ENCODE data around the gene DNAAF1.

Gene DNAAF1

DNA sequence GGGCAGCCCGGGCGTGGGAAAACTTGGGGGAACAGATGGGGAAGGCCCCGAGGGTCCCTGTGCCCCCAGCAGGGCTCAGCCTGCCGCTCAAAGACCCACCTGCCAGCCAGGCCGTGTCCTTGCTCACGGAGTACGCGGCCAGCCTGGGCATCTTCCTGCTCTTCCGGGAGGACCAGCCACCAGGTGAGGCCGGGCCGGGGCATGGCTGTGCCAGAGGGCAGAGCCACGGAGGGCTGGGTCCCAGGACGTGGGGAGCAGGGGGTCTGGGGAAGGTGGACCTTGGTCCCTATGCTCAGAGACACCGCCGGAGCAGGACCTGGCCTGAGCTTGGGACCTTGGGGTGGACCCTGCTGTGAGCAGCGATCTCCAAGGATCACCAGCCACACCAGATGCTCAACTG is 46.4 kb downstream of the DNAAF1 start:
- H3K79me2 ChIP-seq (ENCODE audit: control insufficient read depth, low read length), result peaks cover 7% of the 10 kb centered on the region
- TF ChIP-seq, protein P1, sequence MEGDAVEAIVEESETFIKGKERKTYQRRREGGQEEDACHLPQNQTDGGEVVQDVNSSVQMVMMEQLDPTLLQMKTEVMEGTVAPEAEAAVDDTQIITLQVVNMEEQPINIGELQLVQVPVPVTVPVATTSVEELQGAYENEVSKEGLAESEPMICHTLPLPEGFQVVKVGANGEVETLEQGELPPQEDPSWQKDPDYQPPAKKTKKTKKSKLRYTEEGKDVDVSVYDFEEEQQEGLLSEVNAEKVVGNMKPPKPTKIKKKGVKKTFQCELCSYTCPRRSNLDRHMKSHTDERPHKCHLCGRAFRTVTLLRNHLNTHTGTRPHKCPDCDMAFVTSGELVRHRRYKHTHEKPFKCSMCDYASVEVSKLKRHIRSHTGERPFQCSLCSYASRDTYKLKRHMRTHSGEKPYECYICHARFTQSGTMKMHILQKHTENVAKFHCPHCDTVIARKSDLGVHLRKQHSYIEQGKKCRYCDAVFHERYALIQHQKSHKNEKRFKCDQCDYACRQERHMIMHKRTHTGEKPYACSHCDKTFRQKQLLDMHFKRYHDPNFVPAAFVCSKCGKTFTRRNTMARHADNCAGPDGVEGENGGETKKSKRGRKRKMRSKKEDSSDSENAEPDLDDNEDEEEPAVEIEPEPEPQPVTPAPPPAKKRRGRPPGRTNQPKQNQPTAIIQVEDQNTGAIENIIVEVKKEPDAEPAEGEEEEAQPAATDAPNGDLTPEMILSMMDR (IDR thresholded peaks at IDR 0.05; ENCODE audit: low read depth, low read length, poor library complexity, severe bottlenecking), result no peak
- no peak for TF ChIP-seq EZH2phosphoT487 (IDR thresholded peaks at IDR 0.05; ENCODE audit: borderline replicate concordance, low read length)
- no peak overlapping the region for H3K4me2 ChIP-seq (ENCODE audit: low read length)
- H4K20me1 ChIP-seq (ENCODE audit: control insufficient read depth, insufficient read depth, low read depth, low read length), result no peaks in the 10 kb centered on the region
- H3K9me3 ChIP-seq (ENCODE audit: control insufficient read depth, insufficient read depth, low read length), result no peaks in the 10 kb centered on the region
- no peaks in the 10 kb centered on the region for H3K9me2 ChIP-seq (replicated peaks; ENCODE audit: control insufficient read depth, low read length)
- no peaks in the 10 kb centered on the region for H3K27me3 ChIP-seq (ENCODE audit: control insufficient read depth, low read length)
- H3K27ac ChIP-seq (ENCODE audit: low read depth, low read length), result no peak overlapping the region
- H3F3A ChIP-seq (ENCODE audit: control insufficient read depth, insufficient read depth), result no peaks in the 10 kb centered on the region
- no peaks in the 10 kb centered on the region; the same call in 1 of the 2 replicates for H3K36me3 ChIP-seq (ENCODE audit: control insufficient read depth, low read length)
- H3K4me3 ChIP-seq (ENCODE audit: low read length), result no peak overlapping the region
- H3K4me1 ChIP-seq (ENCODE audit: control insufficient read depth, low read length), result peaks cover 24% of the 10 kb centered on the region

DNA sequence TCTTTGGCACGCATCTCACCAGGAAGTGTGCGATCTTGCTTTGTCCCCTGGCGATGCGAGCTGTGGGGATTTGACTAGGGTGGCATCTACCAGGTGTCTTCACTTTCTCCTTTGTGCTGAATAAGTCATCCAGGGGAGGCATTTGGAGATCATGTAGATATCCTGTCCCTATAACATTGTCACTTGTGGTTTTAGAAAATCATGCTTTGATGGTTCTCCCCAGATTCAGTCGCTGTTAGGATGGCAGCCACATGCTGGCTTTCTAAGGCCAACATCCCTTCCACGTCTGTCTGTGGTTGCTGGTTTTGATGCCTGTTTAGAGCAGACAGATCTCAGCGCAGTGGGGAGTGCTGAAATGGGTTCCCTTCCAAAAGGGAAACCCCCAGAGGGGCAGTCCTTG is 48.4 kb downstream of the DNAAF1 start:
- Histone ChIP-seq H4K20me1 (ENCODE audit: control insufficient read depth, insufficient read depth, low read depth, low read length) (no peaks in the 10 kb centered on the region), H3F3A (ENCODE audit: control insufficient read depth, insufficient read depth) (no peaks in the 10 kb centered on the region), H3K4me3 (ENCODE audit: low read length) (peak overlapping the region; percentile 64), H3K27ac (ENCODE audit: low read depth, low read length) (no peak overlapping the region), H3K79me2 (ENCODE audit: control insufficient read depth, low read length) (no peaks in the 10 kb centered on the region), H3K4me2 (ENCODE audit: low read length) (peak overlapping the region; percentile 62), H3K27me3 (ENCODE audit: control insufficient read depth, low read length) (no peaks in the 10 kb centered on the region), H3K36me3 (ENCODE audit: control insufficient read depth, low read length) (no peaks in the 10 kb centered on the region), H3K9me2 (replicated peaks; ENCODE audit: control insufficient read depth, low read length) (no peaks in the 10 kb centered on the region), H3K4me1 (ENCODE audit: control insufficient read depth, low read length) (peaks cover 20% of the 10 kb centered on the region), H3K9me3 (ENCODE audit: control insufficient read depth, insufficient read depth, low read length) (no peaks in the 10 kb centered on the region)
- TF ChIP-seq, protein P1 (IDR thresholded peaks at IDR 0.05; ENCODE audit: low read depth, low read length, poor library complexity, severe bottlenecking), result no peak
- TF ChIP-seq EZH2phosphoT487 (IDR thresholded peaks at IDR 0.05; ENCODE audit: borderline replicate concordance, low read length), result no peak

DNA sequence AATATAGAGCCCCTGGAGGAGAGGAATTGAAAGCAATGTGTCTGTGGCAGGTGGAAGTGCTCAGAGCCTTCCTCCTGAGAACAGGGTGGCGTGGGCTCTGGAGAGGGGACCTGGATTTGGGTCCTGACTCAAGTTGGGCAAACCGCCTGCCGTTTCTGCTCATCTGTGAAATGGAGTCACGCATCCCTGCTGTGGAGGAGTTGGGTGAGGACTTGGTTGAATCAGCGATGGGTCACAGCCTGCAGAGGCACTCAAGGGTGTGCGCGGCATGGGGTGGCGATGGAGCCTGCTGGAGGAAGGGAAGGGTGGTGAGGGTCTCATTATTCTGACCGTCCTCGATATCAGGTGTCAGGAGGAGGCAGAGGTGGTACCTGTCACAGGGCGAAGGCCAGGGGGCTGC is 48.9 kb downstream of the DNAAF1 start:
- H3K79me2 ChIP-seq (ENCODE audit: control insufficient read depth, low read length), result no peaks in the 10 kb centered on the region
- H3F3A ChIP-seq (ENCODE audit: control insufficient read depth, insufficient read depth), result no peaks in the 10 kb centered on the region
- TF ChIP-seq, protein P1 (IDR thresholded peaks at IDR 0.05; ENCODE audit: low read depth, low read length, poor library complexity, severe bottlenecking), result no peak
- TF ChIP-seq EZH2phosphoT487 (IDR thresholded peaks at IDR 0.05; ENCODE audit: borderline replicate concordance, low read length), result no peak
- no peak overlapping the region for H3K27ac ChIP-seq (ENCODE audit: low read depth, low read length)
- no peaks in the 10 kb centered on the region for H4K20me1 ChIP-seq (ENCODE audit: control insufficient read depth, insufficient read depth, low read depth, low read length)
- peak overlapping the region; percentile 62 for H3K4me2 ChIP-seq (ENCODE audit: low read length)
- H3K36me3 ChIP-seq (ENCODE audit: control insufficient read depth, low read length), result no peaks in the 10 kb centered on the region
- H3K9me3 ChIP-seq (ENCODE audit: control insufficient read depth, insufficient read depth, low read length), result no peaks in the 10 kb centered on the region
- H3K4me3 ChIP-seq (ENCODE audit: low read length), result peak overlapping the region; percentile 64
- no peaks in the 10 kb centered on the region for H3K9me2 ChIP-seq (replicated peaks; ENCODE audit: control insufficient read depth, low read length)
- peaks cover 20% of the 10 kb centered on the region for H3K4me1 ChIP-seq (ENCODE audit: control insufficient read depth, low read length)
- no peaks in the 10 kb centered on the region for H3K27me3 ChIP-seq (ENCODE audit: control insufficient read depth, low read length)
